Endothelial cell of umbilical vein (primary cell): ENCODE measurements around the gene TNFAIP8L3. TPM values are rescaled to one million over a fixed set of nuclear protein-coding genes. Genes with fewer than 3 reads are reported as not detected.

Experiments used
- BruUV-seq: library from RNA; stranded (reverse); fragments of 400-500 nt; replicated peaks from 2 replicates; lab custom pipeline; 2021; lab: Mats Ljungman, UMichigan
- CTCF ChIA-PET: fragments of 300-600, 350-600 bp; sonication (Branson Sonifier 250); formaldehyde crosslinking; loops from one replicate; lab custom pipeline; 2021; ENCODE audit warnings: antibody characterized with exemption, inconsistent platforms; lab: Charles Lee
- POLR2A ChIA-PET: fragments of 300-600, 350-600 bp; sonication (Branson Sonifier 250); formaldehyde crosslinking; loops from one replicate; lab custom pipeline; 2021; ENCODE audit warnings: antibody characterized with exemption, inconsistent platforms; lab: Charles Lee
- DNase-seq: peaks from one replicate; pipeline ENCODE4 v3.0.0-alpha.2; 2011; ENCODE audit warnings: low read depth, low spot score
- FAIRE-seq: peaks from 2 replicates; lab custom pipeline; 2011; peaks lifted over from hg19 to GRCh38; lab: Jason Lieb, UNC
- H2AFZ ChIP-seq: 2 replicates; pipeline ENCODE4 v1.6.0; 2012; ENCODE audit warnings: low read depth, low read length, control low read depth, inconsistent platforms
- H3K27ac ChIP-seq: 2 replicates; pipeline ENCODE4 v1.5.1; 2011; ENCODE audit warnings: low read depth, mild to moderate bottlenecking, control low read depth, low read length, moderate library complexity; ENCODE audit not compliant: insufficient read depth
- H3K27me3 ChIP-seq, 2 experiments: 2 replicates each; pipeline versions ENCODE4 v1.6.0 to v1.6.1; 2011; ENCODE audit warnings: low read length in 2 of 2, mixed read lengths in 1 of 2; ENCODE audit not compliant: control insufficient read depth in 2 of 2, insufficient read depth in 2 of 2
- H3K36me3 ChIP-seq, 2 experiments: 2 replicates in 1 of 2; 3 replicates in 1 of 2; pipeline ENCODE4 v1.5.1; 2011; ENCODE audit warnings: low read length in 2 of 2, mild to moderate bottlenecking in 1 of 2, moderate library complexity in 1 of 2; ENCODE audit not compliant: control insufficient read depth in 2 of 2, insufficient read depth in 2 of 2; ENCODE audit errors: extremely low read depth in 1 of 2
- H3K4me1 ChIP-seq: 3 replicates; pipeline ENCODE4 v1.5.1; 2011; ENCODE audit warnings: mild to moderate bottlenecking, low read length; ENCODE audit not compliant: control insufficient read depth, insufficient read depth; ENCODE audit errors: extremely low read depth
- H3K4me2 ChIP-seq: 2 replicates; pipeline ENCODE4 v1.6.1; 2011; ENCODE audit warnings: low read length, control low read depth, mixed read lengths; ENCODE audit not compliant: insufficient read depth
- H3K4me3 ChIP-seq, 3 experiments: fragments of 200-600 bp in 1 of 3; sonication (generic), shearing (Covaris generic) in 1 of 3; replicated peaks in 1 of 3; 2 replicates each; pipeline ENCODE4 v1.5.1; 2011 to 2016; ENCODE audit warnings: control low read depth in 3 of 3, low read length in 3 of 3, mild to moderate bottlenecking in 2 of 3, inconsistent platforms in 1 of 3, low read depth in 1 of 3, moderate library complexity in 1 of 3; ENCODE audit not compliant: insufficient read depth in 1 of 3
- H3K79me2 ChIP-seq: 2 replicates; pipeline ENCODE4 v1.6.0; 2012; ENCODE audit warnings: low read length, inconsistent platforms; ENCODE audit not compliant: control insufficient read depth, insufficient read depth
- H3K9ac ChIP-seq: replicated peaks from 2 replicates; pipeline ENCODE3; 2011; ENCODE audit warnings: low read length, control low read depth; ENCODE audit not compliant: insufficient read depth; ENCODE audit errors: extremely low read depth
- H3K9me1 ChIP-seq: replicated peaks from 3 replicates; pipeline ENCODE4 v1.6.0; 2011; ENCODE audit warnings: mild to moderate bottlenecking, low read length; ENCODE audit not compliant: control insufficient read depth, insufficient read depth; ENCODE audit errors: extremely low read depth
- H3K9me3 ChIP-seq: replicated peaks from 2 replicates; pipeline ENCODE4 v1.5.1; 2012; ENCODE audit warnings: low read length, inconsistent platforms; ENCODE audit not compliant: control insufficient read depth, insufficient read depth
- H4K20me1 ChIP-seq: replicated peaks from 2 replicates; pipeline ENCODE3; 2011; ENCODE audit warnings: mild to moderate bottlenecking, low read length; ENCODE audit not compliant: control insufficient read depth, insufficient read depth; ENCODE audit errors: extremely low read depth
- EZH2 ChIP-seq: IDR thresholded peaks from 2 replicates; pipeline ENCODE4 v1.6.1; 2012; ENCODE audit warnings: borderline replicate concordance, low read depth, mild to moderate bottlenecking, moderate library complexity, low read length, inconsistent platforms; ENCODE audit not compliant: severe bottlenecking
- FOS ChIP-seq: IDR thresholded peaks from 2 replicates; pipeline ENCODE4 v1.6.1; 2011; ENCODE audit warnings: mild to moderate bottlenecking, low read length, moderate library complexity, borderline replicate concordance; ENCODE audit not compliant: insufficient read depth
- GATA2 ChIP-seq: IDR thresholded peaks from 2 replicates; pipeline ENCODE4 v1.7.0; 2011; ENCODE audit warnings: low read depth, mild to moderate bottlenecking, moderate library complexity, mixed read lengths, low read length; ENCODE audit not compliant: insufficient read length, insufficient read depth
- JUN ChIP-seq: IDR thresholded peaks from 2 replicates; pipeline ENCODE4 v1.6.1; 2011; ENCODE audit warnings: borderline replicate concordance, low read depth; ENCODE audit not compliant: insufficient read length, insufficient read depth
- MYC ChIP-seq: IDR thresholded peaks from one replicate; pipeline ENCODE4 v1.6.1; 2011; ENCODE audit warnings: mild to moderate bottlenecking, low read depth, low read length
- POLR2A ChIP-seq: IDR thresholded peaks from 2 replicates; pipeline ENCODE4 v1.6.1; 2012; ENCODE audit warnings: low read depth, mild to moderate bottlenecking, control low read depth, low read length
- POLR2AphosphoS5 ChIP-seq: IDR thresholded peaks from 2 replicates; pipeline ENCODE4 v1.6.1; 2012; ENCODE audit warnings: low read depth, mild to moderate bottlenecking, control low read depth, low read length, moderate library complexity; ENCODE audit not compliant: insufficient read depth
- dilution Hi-C: fragments of 300-500 bp; cut with MboI; formaldehyde crosslinking; loops from one replicate; pipeline ENCODE4 v1.15.0; 2019; ENCODE audit warnings: low sequenced_read_pairs; ENCODE audit not compliant: extremely low pct_ligation_motif_present
- intact Hi-C: fragments of 100-400 bp; cut with micrococcal nuclease; formaldehyde crosslinking; loops from one replicate; pipeline ENCODE4 v1.10.0; 2022
- polyA plus RNA-seq, 4 experiments: library from polyadenylated mRNA; depleted of rRNA in 3 of 4; stranded (reverse) in 3 of 4; unstranded in 1 of 4; fragments of >200 nt; gene quantifications; 2 replicates each; pipeline versions ENCODE4 v1.2.1 to v1.2.3, GENCODE V29; 2011 to 2012; ENCODE audit warnings: missing spikeins in 1 of 4
- total RNA-seq: library from RNA; stranded (reverse); gene quantifications from 2 replicates; pipeline ENCODE4 v1.2.3, GENCODE V29; 2021
- TF ChIP-seq, protein P1 (sequence below), 2 donors: IDR thresholded peaks; 1 replicate in 1 of 2; 2 replicates in 1 of 2; pipeline ENCODE4 v1.5.1; 2011; ENCODE audit warnings: low read length in 2 of 2, mild to moderate bottlenecking in 2 of 2, moderate library complexity in 2 of 2, control low read depth in 1 of 2, inconsistent platforms in 1 of 2, low read depth in 1 of 2; ENCODE audit not compliant: insufficient read depth in 1 of 2; ENCODE audit errors: extremely low read depth in 1 of 2
- TF ChIP-seq, protein P2 (sequence below): IDR thresholded peaks from 2 replicates; pipeline ENCODE4 v1.6.1; 2011; ENCODE audit not compliant: insufficient read depth, insufficient read length

The TNFAIP8L3 gene
- total and polyA plus RNA-seq, 2 donors (not counting 3 experiments of a cell fraction or from before 2014, with no cell fraction given): 8.8 to 38.3 TPM

DNA sequence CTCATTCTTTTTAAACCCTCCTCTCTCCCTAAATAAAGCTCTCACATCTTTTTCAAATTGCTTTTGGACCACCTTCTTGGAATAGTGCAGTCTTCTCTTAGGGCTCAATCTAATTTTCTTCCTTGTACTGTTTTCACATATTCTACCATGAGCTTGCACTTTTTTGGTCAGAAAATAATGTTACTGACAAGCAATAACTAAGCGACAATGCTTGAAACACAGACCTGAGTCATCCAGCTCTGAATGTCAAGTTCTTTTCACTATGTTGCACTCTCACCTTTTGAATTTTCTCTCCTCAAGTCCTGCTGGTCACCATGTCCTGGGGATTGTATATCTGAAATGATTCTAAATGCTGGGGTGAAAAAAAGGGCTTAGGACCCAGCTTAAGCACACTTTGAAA, 8.9 kb downstream of the TNFAIP8L3 start:
- H4K20me1 ChIP-seq: no peaks in the 10 kb centered on the region
- peaks cover 45% of the 10 kb centered on the region for H3K4me1 ChIP-seq
- H3K27ac ChIP-seq: no peak overlapping the region
- H3K36me3 ChIP-seq: peaks cover 0 to 2% of the 10 kb centered on the region in 2 experiments
- peak; percentile 9 for TF ChIP-seq FOS
- TF ChIP-seq, protein P1, sequence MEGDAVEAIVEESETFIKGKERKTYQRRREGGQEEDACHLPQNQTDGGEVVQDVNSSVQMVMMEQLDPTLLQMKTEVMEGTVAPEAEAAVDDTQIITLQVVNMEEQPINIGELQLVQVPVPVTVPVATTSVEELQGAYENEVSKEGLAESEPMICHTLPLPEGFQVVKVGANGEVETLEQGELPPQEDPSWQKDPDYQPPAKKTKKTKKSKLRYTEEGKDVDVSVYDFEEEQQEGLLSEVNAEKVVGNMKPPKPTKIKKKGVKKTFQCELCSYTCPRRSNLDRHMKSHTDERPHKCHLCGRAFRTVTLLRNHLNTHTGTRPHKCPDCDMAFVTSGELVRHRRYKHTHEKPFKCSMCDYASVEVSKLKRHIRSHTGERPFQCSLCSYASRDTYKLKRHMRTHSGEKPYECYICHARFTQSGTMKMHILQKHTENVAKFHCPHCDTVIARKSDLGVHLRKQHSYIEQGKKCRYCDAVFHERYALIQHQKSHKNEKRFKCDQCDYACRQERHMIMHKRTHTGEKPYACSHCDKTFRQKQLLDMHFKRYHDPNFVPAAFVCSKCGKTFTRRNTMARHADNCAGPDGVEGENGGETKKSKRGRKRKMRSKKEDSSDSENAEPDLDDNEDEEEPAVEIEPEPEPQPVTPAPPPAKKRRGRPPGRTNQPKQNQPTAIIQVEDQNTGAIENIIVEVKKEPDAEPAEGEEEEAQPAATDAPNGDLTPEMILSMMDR (IDR thresholded peaks at IDR 0.05; ENCODE audit: extremely low read depth in 1 of 2, insufficient read depth in 1 of 2, low read depth in 1 of 2, low read length in 2 of 2): no peak
- peaks cover 97% of the 10 kb centered on the region for H3K79me2 ChIP-seq
- no peak overlapping the region for H3K4me3 ChIP-seq
- H3K9ac ChIP-seq: no peak overlapping the region
- dilution Hi-C loops: no loop called here
- POLR2A ChIA-PET: no interaction called here
- no peaks in the 10 kb centered on the region for H3K9me1 ChIP-seq
- no peaks in the 10 kb centered on the region for H3K27me3 ChIP-seq
- H2AFZ ChIP-seq: no peak overlapping the region
- BruUV-seq: no TSS peak
- peak; percentile 75 for FAIRE-seq
- CTCF ChIA-PET: interaction anchor here (0.6 to 1.5 kb wide), 7 partner anchors 11 to 295 kb away, joined by 3 to 7 read pairs (median 3); no protein-coding TSS in a partner anchor
- no peak overlapping the region for H3K4me2 ChIP-seq
- intact Hi-C loops: no loop called here
- no peak for DNase-seq
- no peaks in the 10 kb centered on the region for H3K9me3 ChIP-seq

DNA sequence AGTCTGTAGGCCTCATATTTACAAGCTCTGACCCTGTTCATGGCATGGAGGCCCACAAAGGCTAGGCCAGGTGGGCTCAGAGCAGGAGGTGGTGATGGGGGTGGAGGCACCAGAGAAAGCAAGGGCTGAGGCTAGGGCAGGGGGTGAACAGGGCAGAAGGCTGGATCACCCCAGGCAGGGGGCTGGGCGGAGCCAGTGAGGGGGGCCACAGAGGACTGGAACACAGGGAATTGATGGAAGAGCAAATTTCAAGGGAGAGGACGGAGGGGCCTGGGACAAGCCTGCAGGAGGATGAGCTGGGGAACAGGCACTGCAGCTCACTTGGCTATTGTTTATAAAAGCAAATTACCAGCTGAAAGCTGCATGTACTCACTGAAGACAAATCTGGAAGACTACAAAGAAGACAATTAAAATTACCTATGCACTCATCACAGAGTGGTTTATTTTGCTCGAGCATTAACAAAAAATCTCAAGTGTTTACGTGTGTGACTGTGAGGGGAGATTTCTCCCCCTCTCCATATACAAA, 11.0 kb downstream of the TNFAIP8L3 start:
- Histone ChIP-seq H3K27me3 (no peaks in the 10 kb centered on the region), H4K20me1 (no peaks in the 10 kb centered on the region), H3K4me1 (peaks cover 25% of the 10 kb centered on the region), H3K79me2 (peaks cover 94% of the 10 kb centered on the region), H3K27ac (no peak overlapping the region), H3K36me3 (peaks cover 0 to 2% of the 10 kb centered on the region in 2 experiments), H3K9me1 (no peaks in the 10 kb centered on the region), H3K9ac (no peak overlapping the region), H3K4me2 (no peak overlapping the region), H3K9me3 (no peaks in the 10 kb centered on the region), H2AFZ (no peak overlapping the region), H3K4me3 (no peak overlapping the region)
- dilution Hi-C loops: no loop called here
- FAIRE-seq (no peak), DNase-seq (no peak)
- intact Hi-C loops: no loop called here
- ChIA-PET POLR2A (no interaction called here), CTCF (no interaction called here)
- no TSS peak for BruUV-seq
- TF ChIP-seq MYC (no peak), EZH2 (no peak), FOS (no peak), JUN (no peak), GATA2 (no peak), POLR2AphosphoS5 (no peak), POLR2A (no peak)
- TF ChIP-seq, protein P1 (IDR thresholded peaks at IDR 0.05; ENCODE audit: extremely low read depth in 1 of 2, insufficient read depth in 1 of 2, low read depth in 1 of 2, low read length in 2 of 2): no peak
- TF ChIP-seq, protein P2, sequence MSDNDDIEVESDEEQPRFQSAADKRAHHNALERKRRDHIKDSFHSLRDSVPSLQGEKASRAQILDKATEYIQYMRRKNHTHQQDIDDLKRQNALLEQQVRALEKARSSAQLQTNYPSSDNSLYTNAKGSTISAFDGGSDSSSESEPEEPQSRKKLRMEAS: no peak
